IPS-20b (cell line): ENCODE measurements around the gene CDCA4.

Experiments used
- H3K27ac ChIP-seq: one replicate; pipeline ENCODE4 v1.5.1; 2013; ENCODE audit warnings: low read length
- H3K27me3 ChIP-seq: 2 replicates; pipeline ENCODE4 v1.6.1; 2013; ENCODE audit warnings: mild to moderate bottlenecking, low read length, inconsistent platforms; ENCODE audit not compliant: insufficient read depth
- H3K36me3 ChIP-seq: 2 replicates; pipeline ENCODE4 v1.6.1; 2013; ENCODE audit warnings: low read depth, mild to moderate bottlenecking, inconsistent platforms, low read length, moderate library complexity; ENCODE audit not compliant: insufficient read depth
- H3K4me1 ChIP-seq: 2 replicates; pipeline ENCODE4 v1.6.1; 2013; ENCODE audit warnings: mild to moderate bottlenecking, control low read depth, inconsistent platforms, low read length, moderate library complexity; ENCODE audit not compliant: insufficient read depth
- H3K4me3 ChIP-seq: 2 replicates; pipeline ENCODE4 v1.5.1; 2013; ENCODE audit warnings: mild to moderate bottlenecking, low read length, inconsistent platforms
- H3K9ac ChIP-seq: 2 replicates; pipeline ENCODE4 v1.6.1; 2013; ENCODE audit warnings: low read depth, mild to moderate bottlenecking, inconsistent platforms, low read length, moderate library complexity
- H3K9me3 ChIP-seq: 2 replicates; pipeline ENCODE4 v1.6.1; 2013; ENCODE audit warnings: mild to moderate bottlenecking, low read depth, low read length, inconsistent platforms; ENCODE audit not compliant: insufficient read depth

Gene CDCA4

DNA sequence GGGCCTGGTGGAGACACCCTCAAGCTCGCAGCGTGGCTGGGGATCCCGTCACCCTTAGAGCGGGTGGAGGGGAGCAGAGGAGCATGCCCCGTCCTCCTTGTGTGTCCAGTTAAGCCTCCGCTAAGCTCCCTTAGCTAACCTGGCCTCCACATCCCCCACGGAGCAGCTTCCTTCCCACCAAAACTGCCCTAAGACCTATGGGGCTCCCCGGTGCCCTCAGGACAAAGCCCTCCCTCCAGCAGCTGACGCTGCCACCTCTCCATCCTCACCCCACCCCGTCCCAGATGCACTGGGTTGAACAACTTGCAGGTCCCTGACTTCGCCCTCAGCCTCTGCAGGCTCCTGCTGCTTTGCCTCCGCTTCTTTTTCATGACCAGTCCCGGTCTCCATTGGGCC, 46.7 kb downstream of the CDCA4 start:
- Histone ChIP-seq H3K4me1 (no peaks in the 10 kb centered on the region; the same call in 1 of the 2 replicates), H3K27me3 (peaks cover 31% of the 10 kb centered on the region), H3K4me3 (no peak overlapping the region), H3K9ac (no peak overlapping the region), H3K9me3 (no peaks in the 10 kb centered on the region), H3K36me3 (no peaks in the 10 kb centered on the region), H3K27ac (no peak overlapping the region)

DNA sequence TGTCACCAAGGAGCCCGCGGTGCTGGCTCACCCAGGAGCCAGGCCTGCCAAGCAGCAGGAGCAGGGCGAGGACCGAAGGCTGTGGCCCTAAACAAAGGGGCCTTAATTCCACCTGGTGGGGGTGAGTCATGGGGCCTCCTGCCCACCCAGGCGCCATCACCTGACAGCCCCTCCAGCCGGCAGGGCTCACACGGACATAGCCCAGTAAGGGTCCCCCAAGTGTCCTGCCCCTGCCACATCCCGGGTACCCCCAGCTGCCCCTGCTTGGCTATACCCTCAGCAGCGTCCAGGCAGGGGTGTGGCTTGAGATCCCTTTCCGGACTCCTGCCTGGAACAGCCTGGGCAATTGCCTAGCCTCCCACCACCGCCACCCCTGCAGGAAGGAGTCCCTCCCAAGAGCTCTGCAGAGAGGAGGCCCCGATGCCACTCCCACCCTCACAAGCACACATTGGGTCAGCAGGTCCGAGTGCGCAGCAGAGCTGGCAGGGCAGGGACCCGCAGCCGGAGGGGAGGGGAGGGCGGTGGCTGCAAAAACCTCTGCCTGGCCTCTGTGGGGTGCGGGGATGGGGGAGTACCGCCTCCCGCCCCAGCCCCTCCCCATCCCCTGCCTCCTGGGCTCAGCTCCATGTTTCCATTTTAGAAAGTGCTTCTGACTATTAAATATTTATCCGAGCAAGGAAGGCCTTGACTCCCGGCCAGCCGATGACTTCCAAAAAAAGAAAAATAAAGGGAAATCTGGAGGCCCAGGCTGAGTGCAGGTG, 47.3 kb downstream of the CDCA4 start:
- no peak overlapping the region for H3K9ac ChIP-seq
- H3K27me3 ChIP-seq = peaks cover 31% of the 10 kb centered on the region
- no peak overlapping the region for H3K4me3 ChIP-seq
- H3K4me1 ChIP-seq = peaks cover under 1% of the 10 kb centered on the region; the same call in 1 of the 2 replicates
- no peak overlapping the region for H3K27ac ChIP-seq
- no peaks in the 10 kb centered on the region for H3K9me3 ChIP-seq
- no peaks in the 10 kb centered on the region for H3K36me3 ChIP-seq

DNA sequence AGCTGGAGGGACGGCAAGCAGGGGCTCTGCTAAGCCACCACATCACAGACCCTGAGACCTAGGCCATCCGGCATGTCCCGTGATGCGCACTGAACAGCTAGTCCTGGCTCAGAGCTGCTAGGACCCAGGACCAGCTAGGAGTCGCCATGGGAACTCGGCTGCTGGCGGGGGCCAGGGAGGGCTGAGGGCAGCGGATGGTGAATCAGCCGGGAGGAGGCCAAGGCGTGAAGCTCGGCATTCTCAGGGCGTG, 47.8 kb downstream of the CDCA4 start:
- H3K27ac ChIP-seq = no peak overlapping the region

DNA sequence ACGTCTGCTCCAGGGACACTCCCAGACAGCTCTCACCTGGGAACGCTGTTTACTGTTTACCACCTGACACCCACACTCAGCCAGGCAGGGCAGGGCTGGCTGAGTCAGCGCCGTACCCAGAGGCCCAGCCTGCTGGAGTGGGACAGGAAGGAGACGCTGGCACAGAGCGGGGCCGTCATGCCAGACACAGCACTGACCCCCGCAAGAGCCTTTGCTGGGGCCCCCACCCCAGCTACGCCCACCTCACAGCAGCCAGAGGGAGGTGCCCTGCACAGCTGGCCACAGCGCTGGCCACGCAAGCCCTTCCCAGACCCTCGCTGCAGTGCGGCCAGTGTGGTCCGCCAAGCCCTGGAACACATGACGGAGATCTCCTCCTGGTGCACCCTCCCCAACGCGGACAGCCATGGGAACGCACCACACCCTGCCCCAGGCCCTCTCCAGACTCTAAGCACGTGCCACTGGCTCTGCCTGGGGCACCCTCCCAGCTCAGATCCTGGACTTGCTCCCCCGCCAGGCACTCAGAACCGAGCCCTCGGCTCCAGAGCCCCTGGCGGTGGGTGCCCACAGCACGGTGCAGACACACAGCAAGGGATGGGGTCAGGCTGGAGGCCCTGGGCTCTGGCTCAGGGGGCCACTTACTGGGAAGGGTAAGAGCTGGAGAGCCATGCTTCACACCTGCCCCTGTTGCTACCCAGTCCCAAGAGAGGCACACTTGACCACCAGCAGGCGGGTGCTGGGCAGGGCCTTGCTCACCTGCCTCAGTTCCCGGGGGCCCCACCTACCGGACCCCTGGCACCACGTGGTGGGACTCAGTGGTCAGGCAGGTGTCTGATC, 48.4 kb downstream of the CDCA4 start:
- Histone ChIP-seq H3K4me3 (no peak overlapping the region), H3K4me1 (peaks cover 7% of the 10 kb centered on the region)

More for the DNA sequence above, 47.8 kb downstream of the CDCA4 start:
- Histone ChIP-seq H3K9ac (no peak overlapping the region), H3K4me3 (no peak overlapping the region), H3K27me3 (peaks cover 34% of the 10 kb centered on the region), H3K4me1 (peaks cover 4% of the 10 kb centered on the region), H3K36me3 (no peaks in the 10 kb centered on the region), H3K9me3 (no peaks in the 10 kb centered on the region)

DNA sequence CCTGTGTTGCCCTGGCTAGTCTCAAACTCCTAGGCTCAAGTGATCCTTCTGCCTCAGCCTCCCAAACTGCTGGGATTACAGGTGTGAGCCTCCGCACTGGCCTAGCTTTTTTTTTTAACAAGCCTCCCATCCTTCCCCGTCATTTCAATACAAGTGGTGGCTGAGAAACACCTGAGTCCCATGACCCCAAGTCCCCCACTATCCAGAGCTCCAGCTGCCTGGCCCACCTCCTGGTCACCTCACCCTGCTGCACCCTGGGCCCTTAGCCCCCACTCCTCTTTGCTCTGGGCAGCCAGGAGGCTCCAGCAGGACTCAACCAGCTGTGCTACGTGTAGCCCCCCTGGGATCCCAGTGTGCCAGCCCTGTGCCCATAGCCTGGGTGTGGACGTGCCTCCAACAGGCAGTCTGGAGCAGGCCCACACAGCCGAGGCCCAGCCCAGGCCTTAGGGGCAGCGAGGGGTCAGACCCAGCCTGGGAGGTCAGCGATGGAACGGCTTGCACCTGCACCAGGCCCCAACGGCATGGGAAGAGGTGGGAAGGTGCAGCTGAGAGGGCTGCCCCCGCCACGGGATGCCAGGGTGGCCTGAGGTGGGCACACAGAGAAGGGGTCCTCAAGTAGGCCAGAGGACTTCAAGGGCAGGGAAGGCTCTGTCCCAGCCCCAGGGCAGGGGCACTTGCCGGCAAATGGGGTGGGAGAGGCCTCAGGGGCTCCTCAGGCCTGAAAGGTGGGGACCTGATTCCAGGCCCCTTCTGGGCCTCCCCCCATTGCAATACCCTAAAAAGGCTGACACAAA, 49.2 kb downstream of the CDCA4 start:
- H3K9ac ChIP-seq = no peak overlapping the region
- H3K4me1 ChIP-seq = peaks cover 10% of the 10 kb centered on the region

More for the DNA sequence above, 48.4 kb downstream of the CDCA4 start:
- Histone ChIP-seq H3K36me3 (no peaks in the 10 kb centered on the region), H3K9me3 (no peaks in the 10 kb centered on the region), H3K27ac (no peak overlapping the region), H3K9ac (no peak overlapping the region), H3K27me3 (peaks cover 34% of the 10 kb centered on the region)

DNA sequence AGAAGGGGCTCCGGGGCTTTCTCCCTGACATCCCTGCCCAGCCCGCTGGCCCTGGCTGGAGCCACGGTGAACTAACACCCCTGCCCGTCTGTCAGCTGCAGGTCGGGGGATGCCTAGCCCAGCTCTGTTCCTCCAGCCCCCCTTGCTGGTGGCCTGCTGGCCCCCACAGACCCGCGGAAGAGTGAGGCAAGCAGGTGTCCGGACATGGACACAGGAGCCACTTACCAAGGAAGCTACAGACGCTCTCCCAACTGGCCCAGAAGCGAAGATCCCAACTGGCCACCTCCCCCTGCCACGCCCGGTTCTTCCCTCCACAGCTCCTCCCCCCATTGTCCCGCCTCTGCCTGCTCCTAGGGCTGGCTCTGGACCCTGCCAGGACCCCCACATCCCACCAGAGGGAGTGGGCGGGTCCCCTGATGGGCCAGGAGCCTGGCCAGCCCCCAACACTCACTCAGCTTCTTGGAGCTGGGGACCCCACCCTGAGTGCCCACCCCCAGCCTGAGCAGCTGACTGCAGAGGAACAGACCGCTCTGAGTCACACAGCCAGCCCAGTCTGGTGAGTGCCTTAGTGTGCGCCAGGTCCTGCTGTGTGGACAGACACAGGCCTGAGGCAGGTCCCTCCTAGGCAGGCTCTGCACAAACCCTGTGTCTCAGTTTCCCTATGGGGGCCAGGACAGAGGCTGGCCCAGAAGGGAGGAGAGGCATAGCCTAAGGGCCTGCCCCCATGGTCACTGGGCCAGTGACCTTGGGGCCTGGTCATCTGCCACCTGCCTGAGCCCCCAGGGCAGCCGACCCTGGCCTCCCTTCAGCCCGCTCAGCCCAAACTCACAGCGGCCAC, 50.4 kb downstream of the CDCA4 start:
- no peak overlapping the region for H3K9ac ChIP-seq
- no peaks in the 10 kb centered on the region for H3K9me3 ChIP-seq
- H3K27me3 ChIP-seq = peaks cover 36% of the 10 kb centered on the region
- no peak overlapping the region for H3K4me3 ChIP-seq
- H3K27ac ChIP-seq = no peak overlapping the region
- peaks cover 10% of the 10 kb centered on the region for H3K4me1 ChIP-seq
- H3K36me3 ChIP-seq = no peaks in the 10 kb centered on the region

More for the DNA sequence above, 49.2 kb downstream of the CDCA4 start:
- Histone ChIP-seq H3K4me3 (no peak overlapping the region), H3K36me3 (no peaks in the 10 kb centered on the region), H3K27me3 (peaks cover 34% of the 10 kb centered on the region), H3K27ac (no peak overlapping the region), H3K9me3 (no peaks in the 10 kb centered on the region)

DNA sequence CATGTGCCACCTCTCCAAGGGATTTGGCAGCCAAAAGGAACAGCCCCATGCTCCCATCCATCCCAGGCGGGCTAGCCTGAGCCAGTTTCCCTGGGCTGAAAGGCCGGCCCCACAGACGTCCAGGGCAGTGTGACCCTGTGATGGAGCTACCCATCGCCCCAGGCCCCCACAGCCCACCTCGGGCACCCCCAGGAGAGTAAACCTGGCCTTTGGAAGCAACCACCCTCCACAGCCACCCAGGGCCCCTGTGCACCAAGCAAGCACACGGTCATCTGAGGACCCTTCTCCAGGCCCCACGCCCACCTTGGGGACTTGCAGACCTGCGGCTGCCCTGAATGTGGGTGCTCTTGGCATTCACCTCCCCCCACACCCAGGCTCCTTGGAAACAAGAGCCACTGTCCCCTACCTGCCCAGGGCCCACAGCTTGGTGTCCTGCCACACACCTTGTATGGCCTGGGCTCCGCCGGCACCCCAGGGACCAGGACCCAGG, 51.1 kb downstream of the CDCA4 start:
- Histone ChIP-seq H3K9me3 (no peaks in the 10 kb centered on the region), H3K9ac (no peak overlapping the region), H3K27me3 (peaks cover 36% of the 10 kb centered on the region), H3K4me1 (peaks cover 10% of the 10 kb centered on the region), H3K36me3 (no peaks in the 10 kb centered on the region), H3K4me3 (no peak overlapping the region), H3K27ac (no peak overlapping the region)

DNA sequence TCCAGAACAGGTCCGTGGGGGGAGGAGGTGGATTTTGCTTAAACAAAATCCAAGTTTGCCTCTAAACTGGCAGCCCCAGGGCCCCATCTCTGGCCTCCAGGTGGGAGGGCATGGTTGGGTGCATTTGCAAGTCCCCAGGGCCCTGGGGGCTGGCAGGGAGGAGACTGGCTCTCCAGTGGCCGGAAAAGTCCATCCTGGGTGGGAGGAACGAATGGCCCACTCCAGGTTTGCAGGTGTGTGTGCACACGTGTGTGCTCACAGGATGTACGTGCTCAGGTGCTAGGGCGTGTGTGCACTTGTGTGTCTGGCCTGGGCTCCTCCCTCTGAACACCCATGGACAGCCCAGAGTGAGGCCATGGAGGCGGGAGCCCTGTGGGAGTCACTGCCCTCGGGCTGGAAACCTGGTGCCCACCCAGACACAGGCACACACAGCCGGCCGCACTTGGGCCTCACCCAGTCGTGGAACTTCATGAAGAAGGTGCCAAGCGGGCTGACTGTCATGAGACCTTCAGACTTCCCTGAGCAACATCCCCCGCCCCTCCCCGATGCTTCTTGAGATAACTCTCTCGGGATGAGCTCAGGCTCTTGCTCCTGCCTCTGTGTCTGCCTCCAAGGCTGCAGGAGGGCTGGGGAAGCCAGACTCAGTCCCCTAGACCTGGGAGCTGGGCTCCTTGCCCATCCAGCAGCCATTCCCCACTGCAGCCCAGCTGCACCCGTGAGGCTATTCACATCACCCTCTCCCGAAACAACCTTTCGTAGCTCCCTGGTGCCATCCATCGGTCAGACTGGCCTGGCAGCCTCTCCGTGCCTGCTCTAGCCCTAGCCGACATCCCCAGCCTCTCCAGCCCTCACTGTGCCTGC, 52.1 kb downstream of the CDCA4 start:
- Histone ChIP-seq H3K4me1 (peaks cover 10% of the 10 kb centered on the region; the same call in 1 of the 2 replicates), H3K9me3 (no peaks in the 10 kb centered on the region), H3K9ac (no peak overlapping the region), H3K27me3 (peaks cover 36% of the 10 kb centered on the region), H3K36me3 (no peaks in the 10 kb centered on the region), H3K4me3 (peak overlapping the region; percentile 61; the same call in 1 of the 2 replicates), H3K27ac (no peak overlapping the region)

DNA sequence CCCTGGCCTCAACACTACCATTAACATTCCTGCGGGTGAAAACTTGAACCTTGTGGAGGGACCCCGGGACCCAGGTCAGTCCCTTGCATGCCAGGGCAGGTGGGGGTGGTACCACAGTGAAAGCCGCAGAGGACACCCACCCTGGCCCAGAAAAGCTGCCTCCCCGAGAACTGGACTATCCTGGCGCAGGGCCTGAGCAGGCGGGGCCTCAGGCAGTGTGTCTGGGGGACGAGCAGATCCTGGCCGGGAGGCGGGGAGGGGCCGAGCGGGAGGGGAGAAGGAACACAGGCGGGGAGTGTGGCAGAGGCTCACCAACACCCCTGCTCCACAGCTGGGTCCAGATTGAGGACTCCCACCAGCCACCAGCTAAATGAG, 52.7 kb downstream of the CDCA4 start:
- peak overlapping the region; percentile 61; the same call in 1 of the 2 replicates for H3K4me3 ChIP-seq
- no peaks in the 10 kb centered on the region for H3K36me3 ChIP-seq
- no peak overlapping the region for H3K27ac ChIP-seq
- no peak overlapping the region; the same call in 1 of the 2 replicates for H3K9ac ChIP-seq
- no peaks in the 10 kb centered on the region for H3K9me3 ChIP-seq
- peaks cover 36% of the 10 kb centered on the region for H3K27me3 ChIP-seq
- peaks cover 10% of the 10 kb centered on the region; the same call in 1 of the 2 replicates for H3K4me1 ChIP-seq

DNA sequence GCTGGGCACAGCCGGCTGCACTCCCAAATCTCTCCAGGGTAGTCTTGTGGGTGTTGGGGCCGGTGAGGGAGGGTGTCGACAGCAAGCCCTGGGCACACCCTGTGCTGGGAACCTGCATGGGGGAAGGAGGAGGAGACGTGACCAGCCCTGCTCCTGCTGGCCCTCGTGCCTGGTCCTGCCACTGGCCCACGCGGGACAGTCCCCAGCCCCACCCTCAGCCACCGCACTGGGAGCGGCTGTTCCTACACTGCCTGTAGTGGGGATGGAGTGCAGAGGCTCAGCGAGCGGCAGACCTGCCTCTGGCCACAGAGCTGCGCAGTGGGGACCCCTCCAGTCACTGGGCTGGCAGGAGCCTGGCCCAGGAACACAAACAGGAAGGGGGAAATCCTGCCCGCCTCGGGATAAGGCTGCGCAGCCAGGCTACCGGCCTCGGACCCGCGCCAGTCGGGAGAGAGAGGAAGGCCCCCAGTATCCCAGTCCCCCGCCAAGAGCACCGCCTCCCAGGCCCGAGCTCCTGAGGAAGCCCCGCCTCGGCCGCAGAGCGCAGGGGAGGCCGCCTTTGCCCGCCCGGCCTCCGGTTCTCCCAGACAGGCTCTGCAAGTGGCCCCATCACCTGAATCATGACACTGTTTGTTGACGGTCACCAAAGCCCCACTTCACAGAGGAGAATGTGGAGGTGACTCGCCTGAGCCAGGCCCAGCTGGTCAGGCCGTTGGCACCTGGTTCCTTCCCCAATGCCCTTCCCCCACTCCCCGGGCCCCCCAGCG, 53.3 kb downstream of the CDCA4 start:
- no peak overlapping the region; the same call in 1 of the 2 replicates for H3K9ac ChIP-seq
- H3K4me1 ChIP-seq = peaks cover 10% of the 10 kb centered on the region; the same call in 1 of the 2 replicates
- H3K36me3 ChIP-seq = no peaks in the 10 kb centered on the region
- H3K4me3 ChIP-seq = peak overlapping the region; percentile 61
- no peaks in the 10 kb centered on the region for H3K9me3 ChIP-seq
- H3K27me3 ChIP-seq = peaks cover 36% of the 10 kb centered on the region
- no peak overlapping the region for H3K27ac ChIP-seq
